GM12878 (cell line): Measurements from ENCODE around the gene MYO6. TPM values are rescaled to one million over a fixed set of nuclear protein-coding genes. Genes with fewer than 3 reads are reported as not detected.
A peak's percentile ranks its signal among the peaks of the same experiment; 100 is the strongest.

Experiments used
- ATAC-seq: fragments of 200-7000 bp; cut with Tn5 transposase; 3 replicates; pipeline ENCODE4 v1.9.1; 2020; ENCODE audit warnings: mild to moderate bottlenecking, moderate library complexity
- BruUV-seq: library from RNA; stranded (reverse); fragments of 400-500 nt; replicated peaks from 2 replicates; lab custom pipeline; 2021; lab: Mats Ljungman, UMichigan
- CTCF ChIA-PET: fragments of 300-600 bp; sonication (Branson Sonifier 250); formaldehyde crosslinking; extraction: SDS; loops from one replicate; lab custom pipeline; 2021; ENCODE audit warnings: inconsistent platforms; lab: Yijun Ruan, JAX
- POLR2A ChIA-PET: fragments of 350-600 bp; formaldehyde crosslinking; extraction: SDS; loops from one replicate; lab custom pipeline; 2021; ENCODE audit warnings: inconsistent platforms; lab: Charles Lee
- RAD21 ChIA-PET: fragments of 300-600 bp; sonication (Branson Sonifier 250); formaldehyde crosslinking; loops from one replicate; lab custom pipeline; 2023; ENCODE audit warnings: antibody characterized with exemption; ENCODE audit not compliant: unreplicated experiment; lab: Charles Lee
- SMC1A ChIA-PET: fragments of 300-600 bp; sonication (Branson Sonifier 250); formaldehyde crosslinking; loops from one replicate; lab custom pipeline; 2023; ENCODE audit not compliant: unreplicated experiment, uncharacterized antibody; lab: Charles Lee
- DNase-seq: peaks from one replicate; pipeline ENCODE4 v3.0.0-alpha.2; 2011; ENCODE audit warnings: low read depth, low spot score
- FAIRE-seq: peaks from 3 replicates; lab custom pipeline; 2011; peaks lifted over from hg19 to GRCh38; lab: Jason Lieb, UNC
- H2AFZ ChIP-seq: 2 replicates; pipeline ENCODE4 v1.6.0; 2011; ENCODE audit warnings: low read depth, low read length, control low read depth; ENCODE audit not compliant: control insufficient read depth
- H3K27ac ChIP-seq: 2 replicates; pipeline ENCODE4 v1.5.1; 2011; ENCODE audit warnings: control low read depth; ENCODE audit not compliant: control insufficient read depth, insufficient read depth
- H3K27me3 ChIP-seq, 2 experiments: replicated peaks in 1 of 2; 2 replicates each; pipeline versions ENCODE4 v1.6.0 to v1.6.1; 2011; ENCODE audit warnings: low read length in 1 of 2; ENCODE audit not compliant: control insufficient read depth in 2 of 2, insufficient read depth in 2 of 2
- H3K36me3 ChIP-seq, 2 experiments: 2 replicates each; pipeline ENCODE4 v1.5.1; 2011; ENCODE audit warnings: low read length in 1 of 2; ENCODE audit not compliant: control insufficient read depth in 2 of 2, insufficient read depth in 2 of 2
- H3K4me1 ChIP-seq: 2 replicates; pipeline ENCODE4 v1.6.1; 2011; ENCODE audit warnings: mild to moderate bottlenecking, low read length, moderate library complexity, mixed read lengths; ENCODE audit not compliant: control insufficient read depth, insufficient read depth
- H3K4me2 ChIP-seq: 2 replicates; pipeline ENCODE4 v1.6.0; 2011; ENCODE audit warnings: control low read depth; ENCODE audit not compliant: control insufficient read depth, insufficient read depth
- H3K4me3 ChIP-seq: fragments of 200-600 bp; sonication (generic); 2 replicates; pipeline ENCODE4 v1.5.1; 2016
- H3K79me2 ChIP-seq: 2 replicates; pipeline ENCODE4 v1.6.0; 2011; ENCODE audit warnings: low read length; ENCODE audit not compliant: control insufficient read depth, insufficient read depth
- H3K9ac ChIP-seq: 2 replicates; pipeline ENCODE4 v1.8.0; 2011; ENCODE audit warnings: low read length, control low read depth, mixed read lengths; ENCODE audit not compliant: control insufficient read depth, insufficient read depth
- H3K9me3 ChIP-seq: replicated peaks from 3 replicates; pipeline ENCODE4 v1.5.1; 2011; ENCODE audit warnings: mild to moderate bottlenecking, low read length; ENCODE audit not compliant: control insufficient read depth, insufficient read depth
- H4K20me1 ChIP-seq: 2 replicates; pipeline ENCODE4 v1.6.0; 2011; ENCODE audit not compliant: control insufficient read depth, insufficient read depth
- CEBPZ ChIP-seq: fragments of 150-350 bp; IDR thresholded peaks from 2 replicates; pipeline ENCODE4 v1.6.1; 2016; ENCODE audit warnings: low read depth, low read length
- MYB ChIP-seq: fragments of 150-350 bp; IDR thresholded peaks from 2 replicates; pipeline ENCODE4 v1.6.1; 2014; ENCODE audit warnings: mild to moderate bottlenecking, low read depth, low read length, borderline replicate concordance
- RELA ChIP-seq: fragments of 450-650 bp; IDR thresholded peaks from 2 replicates; pipeline ENCODE4 v1.8.0; 2014; ENCODE audit warnings: borderline replicate concordance; ENCODE audit not compliant: partially characterized antibody
- RUNX3 ChIP-seq: IDR thresholded peaks from 2 replicates; pipeline ENCODE4 v1.6.1; 2012; ENCODE audit warnings: low read length, inconsistent platforms
- WGBS: methylation state at CpG from one replicate; pipeline ENCODE4 v1.1.6; 2016; ENCODE audit warnings: low lambda C conversion rate; ENCODE audit not compliant: insufficient replicate concordance, insufficient coverage; ENCODE audit errors: missing lambda C conversion rate; 5-methylcytosine and 5-hydroxymethylcytosine counted together
- in situ Hi-C: fragments of 300-500 bp; cut with MboI; formaldehyde crosslinking; loops from 9 replicates; pipeline ENCODE4 v1.14.3; 2018; ENCODE audit warnings: mixed read lengths
- intact Hi-C: fragments of 100-400 bp; cut with micrococcal nuclease; formaldehyde crosslinking; loops from one replicate; pipeline ENCODE4 v1.14.2; 2022; ENCODE audit not compliant: unreplicated experiment
- polyA plus RNA-seq, 11 experiments: library from polyadenylated mRNA; depleted of rRNA in 4 of 11; unstranded in 6 of 11; stranded (reverse) in 5 of 11; fragments of >200 nt; fragmentation: Nextera tagmentation in 4 of 11; fragmentation: Illumina TruSeq in 1 of 11; extraction: Ambion mirVana in 4 of 11; extraction: Trizol in 1 of 11; gene quantifications; 1 replicate in 1 of 11; 2 replicates in 10 of 11; pipeline versions ENCODE4 v1.2.1 to v1.2.3, GENCODE V29; 2011 to 2016; ENCODE audit warnings: inconsistent platforms in 2 of 11, missing spikeins in 2 of 11, low read depth in 1 of 11
- total RNA-seq, 4 experiments: library from RNA; depleted of rRNA in 3 of 4; stranded (reverse); fragments of >200 nt in 3 of 4; fragmentation: Illumina TruSeq in 1 of 4; extraction: Trizol in 1 of 4; gene quantifications; 2 replicates each; pipeline versions ENCODE4 v1.2.1 to v1.2.3, GENCODE V29; 2013 to 2021

MYO6 gene
- total and polyA plus RNA-seq, 10 of the 15 experiments (the other 5 are each of a cell fraction or from before 2014, with no cell fraction given) = 7.9 to 30.4 (median 16.8) TPM

GRCh38 chr6:75852721-75853120 lies 103.7 kb downstream of the MYO6 start:
- BruUV-seq = no TSS peak
- H3K4me1 ChIP-seq = no peaks in the 10 kb centered on the region
- CTCF ChIA-PET = interaction anchor here (1.3 to 1.6 kb wide), 3 partner anchors 9 to 21 kb away, joined by 3 to 4 read pairs (median 3); no protein-coding TSS in a partner anchor
- no peaks in the 10 kb centered on the region for H3K9me3 ChIP-seq
- RAD21 ChIA-PET = interaction anchor here (0.6 to 1.5 kb wide), 2 partner anchors 12 to 127 kb away, joined by 4 read pairs; no protein-coding TSS in a partner anchor
- FAIRE-seq = no peak
- H3K9ac ChIP-seq = no peak overlapping the region
- H3K79me2 ChIP-seq = no peaks in the 10 kb centered on the region
- POLR2A ChIA-PET = no interaction called here
- H4K20me1 ChIP-seq = no peaks in the 10 kb centered on the region
- H3K27me3 ChIP-seq = no peaks in the 10 kb centered on the region
- no peak overlapping the region for H2AFZ ChIP-seq
- TF ChIP-seq RELA (no peak), CEBPZ (no peak), RUNX3 (peak; percentile 34; the same call in 1 of the 2 replicates), MYB (no peak)
- ATAC-seq = peak; percentile 73
- DNase-seq = no peak
- no peak overlapping the region for H3K4me3 ChIP-seq
- SMC1A ChIA-PET = interaction anchor here (0.6 to 0.9 kb wide), 3 partner anchors 10 to 326 kb away, joined by 3 read pairs; no protein-coding TSS in a partner anchor
- H3K4me2 ChIP-seq = no peak overlapping the region
- WGBS = 28% methylated on average over 4 of the region's 4 CpGs
- no peak overlapping the region for H3K27ac ChIP-seq
- in situ Hi-C loops (no loop called here), intact Hi-C loops (no loop called here)
- H3K36me3 ChIP-seq = no peaks in the 10 kb centered on the region
